Measurements from ENCODE around the gene KLHL13.

Gene KLHL13

DNA sequence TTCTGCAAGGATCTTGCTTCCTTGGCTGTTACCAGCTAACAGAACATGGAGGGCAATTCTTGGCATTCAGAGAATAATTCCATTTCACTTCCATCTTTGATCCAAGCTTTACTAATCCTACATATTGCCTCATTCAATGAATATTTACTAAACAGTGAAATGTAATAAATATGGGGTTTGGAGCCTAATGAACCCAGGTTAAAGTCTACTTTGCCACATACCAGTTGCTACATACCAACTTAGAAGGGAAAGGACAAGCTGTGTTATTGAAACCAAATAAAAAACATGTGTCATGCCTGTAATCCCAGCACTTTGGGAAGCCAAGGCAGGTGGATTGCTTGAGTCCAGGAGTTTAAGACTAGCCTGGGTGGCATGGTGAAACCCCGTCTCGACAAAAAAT, 265.6 kb downstream of the KLHL13 start:
- no peak for DNase-seq (ENCODE audit: low spot score)
